ENCODE measurements around the gene NKD2. TPM values are rescaled to one million over a fixed set of nuclear protein-coding genes. Genes with fewer than 3 reads are reported as not detected.

The NKD2 gene
- total and polyA plus RNA-seq, 9 of the 15 experiments (the other 6 are each of a cell fraction or from before 2014, with no cell fraction given), result 0.09 to 0.64 (median 0.27) TPM; not detected in 5

- TF ChIP-seq CHD7 (IDR thresholded peaks at IDR 0.05; ENCODE audit: low read depth, low read length), result no peak
These were observed 43.5 kb downstream of the NKD2 start (continued) for GRCh38 chr5:1052076-1052475.

All from K562 (cell line).